Cortex of kidney (tissue), 1 donor: ENCODE measurements around the gene F9.

ENCODE experiments used
- DNase-seq: peaks from one replicate; lab custom pipeline; 2025; lab: John Stamatoyannopoulos, UW

The F9 gene

DNA sequence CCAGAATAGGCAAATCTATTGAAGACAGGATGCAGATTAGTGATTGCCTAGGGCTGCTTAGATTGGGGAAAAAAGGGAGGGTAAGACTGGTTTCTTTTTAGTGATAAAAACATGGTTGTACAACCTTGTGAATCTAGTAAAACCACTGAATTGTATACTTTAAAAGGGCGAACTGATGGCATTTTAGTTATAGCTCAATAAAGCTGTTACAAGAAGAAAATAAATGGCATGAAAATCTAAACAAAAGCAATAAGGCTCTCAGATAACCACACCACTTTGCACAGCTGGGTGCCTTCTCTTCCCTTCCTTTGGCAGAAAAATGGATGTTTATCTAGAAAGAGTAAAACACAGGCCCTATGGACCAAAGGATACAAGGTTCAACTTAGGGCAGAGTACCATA, 69.6 kb downstream of the F9 start:
- no peak for DNase-seq
